ENCODE data around the gene ACSS1.

DNA sequence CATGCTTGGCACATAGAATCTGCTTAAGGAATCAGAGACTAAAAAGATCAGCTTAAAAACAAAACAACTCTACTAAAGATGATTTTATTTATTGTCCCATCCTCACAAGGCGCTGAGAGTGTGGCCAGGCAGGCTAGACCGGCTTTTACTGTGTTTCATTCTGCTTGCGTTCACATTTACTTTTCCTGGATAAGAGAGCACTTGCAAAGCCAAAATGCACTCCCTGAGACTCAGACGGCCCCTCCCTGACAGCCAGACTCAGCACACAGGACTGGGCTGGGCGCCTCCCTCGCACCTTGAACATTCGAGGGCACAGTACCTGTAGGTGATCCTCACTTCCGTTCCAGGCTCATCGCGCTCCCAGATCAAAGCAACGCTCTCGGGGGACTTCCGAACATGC lies 10.2 kb downstream of the ACSS1 start:
- TF ChIP-seq, protein P1, sequence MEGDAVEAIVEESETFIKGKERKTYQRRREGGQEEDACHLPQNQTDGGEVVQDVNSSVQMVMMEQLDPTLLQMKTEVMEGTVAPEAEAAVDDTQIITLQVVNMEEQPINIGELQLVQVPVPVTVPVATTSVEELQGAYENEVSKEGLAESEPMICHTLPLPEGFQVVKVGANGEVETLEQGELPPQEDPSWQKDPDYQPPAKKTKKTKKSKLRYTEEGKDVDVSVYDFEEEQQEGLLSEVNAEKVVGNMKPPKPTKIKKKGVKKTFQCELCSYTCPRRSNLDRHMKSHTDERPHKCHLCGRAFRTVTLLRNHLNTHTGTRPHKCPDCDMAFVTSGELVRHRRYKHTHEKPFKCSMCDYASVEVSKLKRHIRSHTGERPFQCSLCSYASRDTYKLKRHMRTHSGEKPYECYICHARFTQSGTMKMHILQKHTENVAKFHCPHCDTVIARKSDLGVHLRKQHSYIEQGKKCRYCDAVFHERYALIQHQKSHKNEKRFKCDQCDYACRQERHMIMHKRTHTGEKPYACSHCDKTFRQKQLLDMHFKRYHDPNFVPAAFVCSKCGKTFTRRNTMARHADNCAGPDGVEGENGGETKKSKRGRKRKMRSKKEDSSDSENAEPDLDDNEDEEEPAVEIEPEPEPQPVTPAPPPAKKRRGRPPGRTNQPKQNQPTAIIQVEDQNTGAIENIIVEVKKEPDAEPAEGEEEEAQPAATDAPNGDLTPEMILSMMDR (IDR thresholded peaks at IDR 0.05) = no peak
- TF ChIP-seq POLR2A (IDR thresholded peaks at IDR 0.05) = no peak
- TF ChIP-seq POLR2AphosphoS5 (IDR thresholded peaks at IDR 0.05) = peak in 1 of 3 donors; percentile 6
- TF ChIP-seq EP300 (IDR thresholded peaks at IDR 0.05) = no peak

Data from stomach (tissue), 4 donors.